PC-9 (cell line): ENCODE results near the gene ARMCX6.

Experiments used
- CTCF ChIP-seq: fragments of 200-600 bp; sonication (generic); conservative IDR thresholded peaks from 2 replicates; pipeline ENCODE4 v1.6.1; 2017; ENCODE audit warnings: mixed run types, antibody characterized with exemption, mild to moderate bottlenecking, moderate library complexity
- EZH2 ChIP-seq: fragments of 200-600 bp; sonication (generic); IDR thresholded peaks from 2 replicates; pipeline ENCODE4 v1.8.0; 2017; ENCODE audit warnings: antibody characterized with exemption, low read depth

DNA sequence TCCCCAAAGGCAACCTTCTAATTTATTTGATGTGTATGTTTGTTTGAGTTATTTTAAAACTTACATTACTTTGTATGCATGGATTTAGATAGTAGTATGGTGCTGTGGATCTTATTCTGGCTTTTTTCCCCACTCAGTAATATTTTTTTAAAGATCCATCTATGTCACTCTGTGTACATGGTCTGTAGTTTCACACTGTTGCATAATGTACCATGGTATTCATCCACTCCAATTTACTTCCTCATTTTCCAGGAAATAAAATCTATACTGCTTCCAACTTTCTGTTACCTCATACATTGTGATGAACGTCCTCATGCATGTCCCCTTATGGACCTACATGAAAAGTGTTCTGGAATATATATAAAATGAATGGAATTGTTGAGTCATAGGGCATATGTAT lies 24.3 kb upstream of the ARMCX6 start:
- TF ChIP-seq CTCF (no peak), EZH2 (no peak)
